CD4-positive, alpha-beta T cell treated with Interleukin-2 at 100 ng/mL for 4 hours (primary cell): ENCODE measurements around the gene ESPL1.

ENCODE experiments used
- DNase-seq: peaks from one replicate; pipeline ENCODE4 v3.0.0-alpha.2; 2020; ENCODE audit warnings: low spot score

The ESPL1 gene

DNA sequence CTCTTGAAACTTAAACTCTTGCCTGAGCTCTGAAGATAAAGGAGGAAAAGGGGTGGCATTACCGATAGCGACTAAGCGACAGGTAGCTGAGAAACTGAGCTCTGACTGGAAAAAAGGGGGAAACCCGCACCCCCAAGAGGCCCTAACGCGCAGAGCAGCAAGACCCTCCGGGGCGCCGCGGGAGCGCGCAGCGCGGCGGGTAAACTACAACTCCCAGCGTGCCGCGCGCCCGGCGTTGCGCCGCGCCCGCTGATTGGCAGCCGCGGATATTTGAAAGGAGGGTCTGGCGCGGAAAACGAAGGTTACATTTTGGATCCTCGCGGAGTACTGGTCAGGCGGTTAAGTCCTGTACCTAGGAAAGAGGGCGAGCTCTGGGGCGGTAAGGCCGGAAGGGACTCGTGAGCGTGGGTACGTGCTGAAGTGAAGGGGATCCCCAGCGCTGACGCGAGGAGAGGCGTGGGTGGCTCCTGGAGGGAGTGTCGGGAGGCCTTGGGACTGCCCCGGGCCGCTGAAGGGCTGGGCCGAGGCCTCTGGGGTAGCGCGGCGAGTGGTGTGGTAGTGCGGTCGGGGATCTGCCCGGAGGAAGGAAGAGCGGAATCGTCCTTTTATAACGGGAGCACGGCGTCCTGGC is at the start of gene ESPL1:
Gene ESPL1 (plus strand): TSS at position 301 of the 631 bp plus-strand sequence. CDS start 468 bp downstream, outside the sequence.
- DNase-seq: peak; percentile 85

DNA sequence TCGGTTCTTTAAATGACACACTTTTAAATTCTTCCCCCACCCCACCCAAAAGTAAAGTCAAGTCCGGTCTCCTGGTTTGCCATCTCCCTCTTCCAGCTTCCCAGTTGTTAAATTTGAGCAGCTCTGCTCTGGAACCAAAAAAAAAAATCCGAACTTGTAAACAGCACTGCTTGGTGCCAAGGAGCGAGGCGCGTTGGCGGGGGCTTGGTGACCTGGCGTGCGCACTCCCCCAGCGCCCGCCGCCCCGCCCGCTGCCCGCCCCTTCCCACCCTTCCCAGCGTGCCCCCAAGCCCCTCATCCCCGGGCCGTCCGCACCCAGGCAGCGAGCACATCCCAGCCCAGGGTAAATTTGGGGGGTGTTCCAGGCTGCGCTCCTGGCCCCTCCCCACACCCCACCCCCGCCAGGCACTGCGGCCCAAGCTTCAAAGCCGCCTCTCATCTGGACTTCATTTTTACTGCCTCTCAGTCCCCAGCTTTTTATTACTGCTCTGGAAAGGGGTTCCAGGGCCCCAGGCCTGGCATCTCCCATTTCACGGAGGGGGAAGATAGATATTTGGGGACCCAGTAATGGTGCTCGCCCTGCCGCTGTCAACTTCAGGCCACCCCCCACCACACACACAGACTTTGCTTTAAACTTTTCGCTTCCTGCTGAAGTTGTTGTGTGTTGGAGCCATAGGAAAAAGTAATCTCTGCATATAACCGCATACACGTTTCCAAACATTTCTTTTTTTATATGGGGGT is 49.4 kb upstream of the ESPL1 start:
- DNase-seq: no peak

DNA sequence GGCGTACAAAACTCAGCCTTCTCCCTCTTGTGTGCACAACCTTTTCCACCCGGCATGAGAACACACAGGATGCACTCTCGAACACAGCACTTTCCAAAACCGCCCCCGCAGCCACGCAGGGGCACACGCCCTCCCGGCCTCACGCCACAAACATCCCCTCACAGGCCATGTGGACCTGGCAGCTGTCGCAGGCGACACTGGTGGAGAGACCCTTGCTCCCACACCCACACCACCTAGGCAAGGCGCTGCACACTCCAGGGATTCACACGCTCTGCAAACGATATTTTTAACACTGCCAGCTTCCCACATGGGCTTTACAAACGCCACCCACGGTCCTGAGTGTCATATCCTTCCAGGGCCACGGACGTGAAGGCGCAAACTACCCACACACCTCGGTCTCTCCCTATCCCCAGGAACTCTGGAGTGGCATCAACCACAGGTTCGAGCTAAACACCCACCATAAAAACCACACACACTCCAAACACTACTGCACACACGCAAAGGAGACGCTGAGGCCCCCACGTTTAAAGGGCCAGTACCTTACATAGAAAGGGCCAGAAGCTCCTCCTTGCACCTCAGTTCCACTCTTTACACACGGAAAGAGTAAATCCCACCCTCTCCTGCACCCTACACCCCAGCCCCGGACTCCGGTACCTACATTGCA is 48.7 kb upstream of the ESPL1 start:
- DNase-seq: peak; percentile 43

DNA sequence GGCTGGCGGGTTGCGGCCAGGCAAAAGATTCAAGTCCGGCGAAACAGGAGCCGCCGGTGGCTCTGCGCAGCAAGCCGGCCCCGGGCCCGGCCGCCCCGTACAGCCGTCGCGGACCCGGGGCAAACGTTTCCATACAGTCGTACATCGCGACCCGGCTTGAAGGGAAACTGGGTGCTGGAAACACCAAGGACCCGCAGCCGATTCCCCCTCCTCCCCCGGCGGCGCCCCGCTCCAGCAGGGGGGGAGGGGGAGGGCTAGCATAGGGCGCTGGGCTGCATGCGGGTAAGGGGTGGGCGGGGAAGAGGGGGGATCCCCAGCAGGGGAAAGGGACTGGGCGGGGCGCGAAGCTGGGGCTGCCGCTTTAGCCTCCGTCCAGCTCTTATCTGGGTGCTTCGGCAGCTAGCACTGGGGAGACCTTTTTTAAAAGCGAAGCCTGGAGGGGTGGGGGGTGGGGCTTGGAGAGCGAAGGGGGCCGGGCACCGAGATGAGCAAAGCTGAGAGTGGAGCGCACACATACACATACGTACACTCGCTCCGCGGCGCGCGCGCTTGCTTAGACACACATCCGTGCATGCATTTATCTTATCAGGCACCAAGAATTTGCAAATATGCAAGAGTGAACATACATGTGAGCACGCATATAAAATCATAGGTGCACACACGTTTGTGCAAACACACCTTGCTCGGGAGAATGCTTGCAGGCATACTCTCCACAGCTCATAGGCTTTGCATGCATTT is 48.0 kb upstream of the ESPL1 start:
- DNase-seq: peak; percentile 77

DNA sequence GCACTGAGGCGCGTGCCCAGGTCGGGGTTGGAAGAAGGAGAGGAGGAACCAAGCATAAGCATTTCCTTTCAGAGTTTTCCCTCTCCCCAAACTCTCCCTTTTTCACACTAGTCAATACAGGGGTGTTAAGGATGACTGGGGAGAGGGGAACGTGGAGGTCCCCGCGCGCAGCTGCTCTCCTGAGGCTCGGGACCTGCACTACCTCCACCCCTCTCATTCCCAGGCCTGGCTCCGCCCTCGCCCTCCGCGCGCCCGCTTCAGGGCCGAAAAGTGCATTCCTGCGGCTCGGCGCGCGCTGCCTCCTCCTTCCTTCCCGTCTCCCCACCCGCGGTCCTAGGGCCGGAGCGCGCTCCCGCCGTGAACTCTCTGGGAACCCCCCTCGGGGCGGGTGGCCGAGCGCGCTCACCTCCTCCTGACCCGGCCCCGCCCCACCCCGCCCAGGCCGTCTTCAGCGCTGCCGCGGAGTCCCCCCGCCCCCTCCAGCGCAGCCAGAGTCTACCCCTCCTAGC is 47.4 kb upstream of the ESPL1 start:
- DNase-seq: peak; percentile 79

DNA sequence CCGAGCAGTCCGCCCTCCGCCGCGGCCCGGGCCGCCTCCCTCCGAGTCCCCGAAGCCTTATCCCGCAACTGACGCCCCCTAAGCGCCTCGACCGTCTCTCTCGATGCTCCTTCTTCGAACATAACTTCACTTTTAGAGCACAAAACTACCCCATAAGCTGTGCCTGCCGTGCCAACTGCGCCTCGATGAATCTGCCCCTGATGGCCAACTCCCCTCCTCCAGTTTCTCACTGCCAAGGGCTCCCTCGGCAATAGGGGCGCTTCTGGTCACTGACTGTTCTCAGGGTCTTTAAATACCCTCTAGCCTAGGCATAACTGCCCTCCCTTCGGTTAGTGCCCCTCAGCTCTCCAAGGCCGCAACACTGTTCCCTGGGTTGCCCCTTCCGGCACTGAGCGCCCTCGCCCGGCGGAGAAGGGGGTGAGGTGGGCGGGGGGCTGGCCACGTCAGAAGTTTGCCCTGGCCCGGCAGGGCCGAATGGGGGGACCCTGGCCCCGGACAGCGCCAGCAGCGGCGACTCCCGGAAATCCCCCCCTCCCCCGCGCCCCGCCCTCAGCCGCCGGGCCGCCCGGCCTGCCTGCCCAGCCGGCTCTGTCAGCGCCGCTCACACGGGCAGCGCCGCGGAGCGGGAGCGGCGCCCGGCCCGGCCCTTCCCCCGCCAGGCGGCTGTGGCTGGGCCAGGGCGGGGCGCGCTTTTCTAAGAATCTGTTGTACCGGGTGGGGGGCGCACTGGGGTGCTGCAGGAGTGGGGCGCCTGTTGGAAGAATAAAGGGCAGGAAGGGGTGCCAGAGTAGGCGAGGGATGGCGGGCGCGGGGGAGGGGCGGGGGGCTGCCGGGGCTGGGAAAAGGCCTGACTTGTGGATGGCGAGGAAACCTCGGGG is 46.7 kb upstream of the ESPL1 start:
- peak; percentile 49 for DNase-seq

DNA sequence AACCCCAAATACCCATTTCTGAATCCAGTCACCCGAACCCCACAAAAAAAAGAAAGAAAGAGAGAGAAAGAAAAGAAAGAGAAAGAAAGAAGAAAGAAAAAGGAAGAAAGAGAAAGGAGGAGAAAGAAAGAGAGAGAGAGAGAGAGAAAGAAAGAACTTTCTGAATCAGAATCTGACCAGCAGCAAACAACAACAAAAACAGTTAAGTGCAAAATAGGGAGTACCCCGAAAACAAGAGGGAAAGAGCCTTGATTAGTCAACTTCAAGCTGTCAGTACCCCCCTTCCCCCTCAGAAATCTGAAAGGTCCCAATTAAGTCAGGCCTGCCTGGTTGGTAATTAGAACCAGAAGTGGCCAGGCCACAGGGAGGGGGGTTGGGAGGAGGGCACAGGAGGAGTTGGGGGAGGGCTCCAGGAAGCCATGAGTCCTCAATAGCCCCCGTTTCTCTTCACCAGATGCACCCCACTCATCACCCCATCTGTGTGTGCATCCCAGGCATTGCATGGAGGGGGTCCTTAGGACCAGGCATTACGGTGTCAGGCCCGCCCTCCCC is 45.9 kb upstream of the ESPL1 start:
- no peak for DNase-seq

DNA sequence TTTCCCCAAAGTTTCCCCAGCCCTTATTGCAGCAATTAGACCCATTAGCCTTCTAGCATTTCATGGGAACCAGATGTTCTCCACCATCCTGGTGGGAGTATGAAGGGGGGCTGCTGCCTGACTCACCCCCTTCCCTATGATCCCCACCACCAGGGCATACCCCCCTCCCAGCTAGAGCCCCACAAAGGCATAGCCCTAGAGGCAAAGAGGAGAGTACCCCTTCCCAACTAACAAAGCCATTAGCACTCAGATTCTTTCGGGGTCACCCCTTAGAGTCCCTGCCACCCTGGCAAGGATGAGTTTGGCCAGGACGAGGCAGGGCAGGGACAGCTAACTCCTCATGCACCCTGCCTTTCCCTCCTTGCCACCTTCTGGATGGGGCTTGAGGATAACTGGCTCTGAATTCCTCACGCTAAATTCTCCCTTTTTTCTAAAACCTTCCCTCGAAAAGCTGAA is 45.3 kb upstream of the ESPL1 start:
- no peak for DNase-seq

DNA sequence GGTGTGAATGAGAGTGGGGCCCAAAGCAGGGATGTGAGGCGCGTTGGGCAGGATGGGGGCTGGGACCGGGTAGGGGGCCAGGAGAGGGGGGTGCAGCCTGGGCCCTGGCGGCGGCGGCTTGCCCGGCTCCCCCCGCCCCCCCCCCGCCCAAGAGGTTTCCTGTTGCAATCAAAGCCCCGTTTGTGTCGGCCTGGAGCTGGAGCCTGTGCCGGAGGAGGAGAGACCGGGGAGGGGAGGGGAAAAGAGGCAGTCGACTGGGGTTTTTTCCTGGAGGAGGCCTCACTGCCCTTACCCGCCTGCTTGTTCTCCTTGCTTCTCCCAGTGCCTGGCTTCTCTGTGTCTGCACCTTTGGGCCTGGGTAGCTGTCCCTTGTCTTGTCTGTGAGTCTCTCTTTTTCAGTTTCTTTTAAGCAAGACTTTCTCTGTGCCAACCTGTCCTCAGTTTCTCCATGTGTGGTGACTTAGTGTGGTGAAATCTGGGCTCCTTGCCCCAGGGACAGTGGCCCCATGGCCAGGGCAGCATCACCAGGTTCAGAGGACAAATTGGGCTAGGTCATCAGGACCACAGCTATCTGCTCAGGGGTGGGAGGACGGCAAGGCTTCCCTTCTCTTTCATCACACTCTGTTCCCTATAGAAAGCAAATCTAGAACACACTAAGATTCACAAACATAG is 44.6 kb upstream of the ESPL1 start:
- DNase-seq: no peak

DNA sequence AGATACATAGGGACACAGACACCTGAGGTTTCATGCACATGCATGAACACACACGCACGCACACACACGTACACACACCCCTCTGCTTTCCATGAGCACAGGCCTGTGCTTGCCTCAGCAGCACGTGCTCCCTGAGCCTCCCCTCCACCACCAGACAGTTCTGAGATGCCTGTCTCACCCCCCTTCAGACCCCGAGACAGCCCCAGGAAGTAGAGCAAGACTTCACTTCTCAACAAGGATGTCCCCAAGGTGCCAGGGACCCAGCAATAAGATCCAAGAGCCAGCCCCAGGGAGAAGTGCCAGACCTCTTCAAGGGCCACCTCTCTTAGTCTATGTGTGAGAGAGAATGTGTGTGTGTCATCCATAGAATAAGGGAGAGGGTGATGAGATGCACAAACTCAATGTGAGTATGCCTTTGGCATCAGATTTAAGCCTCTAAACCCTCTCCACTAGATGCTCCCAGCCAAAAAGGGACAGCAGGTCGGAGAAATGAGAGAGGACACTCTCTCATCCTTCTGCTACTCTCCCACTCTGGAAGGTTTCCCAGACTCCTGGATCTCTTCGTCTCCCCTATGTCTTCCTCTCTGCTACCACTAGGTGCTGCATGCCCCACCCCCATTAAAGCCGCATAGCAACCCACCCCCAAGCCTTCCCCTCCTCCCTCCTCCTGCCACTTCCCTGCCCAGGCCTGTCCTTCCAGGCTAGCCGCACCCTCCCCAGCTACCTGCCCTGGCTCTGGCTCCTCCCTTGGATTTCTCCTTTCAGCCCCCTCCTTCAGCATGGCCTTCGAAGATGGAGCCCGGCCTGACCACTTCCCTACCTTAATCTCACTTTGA is 43.8 kb upstream of the ESPL1 start:
- no peak for DNase-seq

DNA sequence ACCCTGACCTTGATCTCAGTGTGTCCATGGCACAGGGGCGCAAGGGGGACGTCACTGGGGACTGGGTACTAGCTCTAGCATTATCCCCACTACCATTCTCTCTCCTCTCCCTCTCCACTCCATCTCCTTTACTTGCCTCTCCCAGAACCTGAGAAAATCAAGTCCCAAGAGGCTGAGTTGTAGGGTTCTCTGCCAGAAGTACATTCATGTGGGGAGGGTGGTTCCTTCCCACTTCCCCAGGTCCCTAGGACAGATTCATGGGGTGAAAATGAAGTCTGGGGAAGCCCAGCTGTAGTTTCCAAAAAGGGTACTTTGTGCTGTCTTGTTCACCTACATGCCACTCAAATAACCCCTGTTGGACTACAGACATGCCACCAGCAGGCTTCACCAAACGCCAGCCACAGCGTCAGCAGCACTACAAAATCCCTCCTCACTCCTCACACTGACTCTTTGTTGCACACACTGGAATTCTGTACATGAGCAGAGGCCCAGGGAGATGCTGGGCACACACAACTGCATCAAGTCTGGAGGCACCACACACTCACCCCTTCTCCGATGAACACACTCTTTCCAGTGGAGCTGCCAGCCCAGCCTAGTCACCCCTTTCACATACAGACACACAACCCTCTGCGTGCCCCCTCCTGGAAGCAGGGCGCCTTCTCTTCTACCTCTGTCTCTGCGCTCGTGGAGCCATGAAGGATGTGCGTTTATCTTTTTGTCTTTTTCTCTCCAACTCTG is 43.0 kb upstream of the ESPL1 start:
- no peak for DNase-seq

DNA sequence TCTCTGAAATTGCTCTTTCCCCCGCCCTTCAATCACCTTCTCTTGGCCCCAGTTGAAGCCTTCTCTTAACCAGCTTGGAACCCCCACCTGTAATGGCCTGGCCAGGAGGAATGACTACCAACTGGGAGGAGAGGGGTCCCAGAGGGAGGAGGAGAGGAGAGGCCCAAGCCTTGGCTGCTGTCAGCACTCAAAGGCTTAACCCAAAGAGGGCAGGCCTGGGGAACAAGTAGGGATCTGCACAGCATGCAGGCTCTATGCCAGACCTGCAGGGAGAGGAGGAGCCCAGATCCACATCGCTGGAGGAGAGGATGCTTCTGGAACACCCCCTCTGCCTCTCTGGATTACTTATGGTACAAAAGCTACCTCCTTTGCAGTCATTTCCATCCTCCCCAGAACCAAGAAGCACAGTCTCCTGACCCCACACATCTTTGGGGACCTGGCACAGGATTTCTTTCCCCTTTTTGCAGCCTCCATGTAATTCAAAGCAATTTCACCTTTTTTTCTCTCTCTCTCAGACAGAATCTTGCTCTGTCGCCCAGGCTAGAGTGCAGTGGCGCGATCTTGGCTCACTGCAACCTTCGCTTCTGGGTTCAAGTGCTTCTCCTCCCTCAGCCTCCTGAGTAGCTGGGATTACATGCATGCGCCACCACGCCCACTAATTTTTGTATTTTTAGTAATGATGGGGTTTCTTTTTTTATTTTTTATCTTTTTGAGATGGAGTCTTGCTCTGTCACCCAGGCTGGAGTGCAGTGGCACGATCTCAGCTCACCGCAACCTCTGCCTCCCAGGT is 42.3 kb upstream of the ESPL1 start:
- no peak for DNase-seq

DNA sequence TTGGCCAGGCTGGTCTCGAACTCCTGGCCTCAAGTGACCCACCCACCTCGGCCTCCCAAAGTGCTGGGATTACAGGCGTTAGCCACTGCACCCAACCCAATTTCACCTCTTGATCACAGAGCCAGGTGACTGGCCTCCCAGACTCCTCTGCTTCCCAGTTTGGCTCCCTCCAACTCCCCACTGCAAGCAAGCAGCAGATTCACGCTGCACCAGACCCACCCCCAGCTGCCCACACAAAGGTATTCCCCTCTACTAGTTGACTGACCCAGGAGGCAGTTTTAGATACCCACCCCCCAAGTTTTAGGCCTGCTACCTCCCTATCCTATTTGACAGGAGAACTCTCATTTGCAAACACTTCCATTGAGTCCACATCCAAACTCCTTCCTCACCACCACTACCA is 41.3 kb upstream of the ESPL1 start:
- no peak for DNase-seq

DNA sequence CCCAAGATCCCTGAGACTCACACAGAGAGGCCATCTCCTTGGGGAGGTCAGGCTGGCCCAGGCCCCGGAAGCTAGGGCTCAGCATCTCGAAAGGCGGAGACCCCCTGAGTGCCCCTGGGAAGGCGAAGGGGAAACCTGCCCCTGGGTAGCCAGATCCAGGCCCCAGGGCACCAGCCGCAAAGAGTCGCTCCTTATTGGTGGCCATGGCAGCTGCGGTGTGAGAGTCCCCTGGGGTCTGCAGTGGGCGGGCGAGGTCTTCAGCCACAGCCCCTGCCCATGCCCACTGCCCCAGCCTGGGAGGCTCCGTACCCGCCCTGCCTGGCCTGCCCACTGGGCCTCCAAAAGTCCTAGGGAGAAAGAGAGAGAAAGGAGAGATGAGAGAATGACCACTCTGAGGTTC is 40.8 kb upstream of the ESPL1 start:
- no peak for DNase-seq

DNA sequence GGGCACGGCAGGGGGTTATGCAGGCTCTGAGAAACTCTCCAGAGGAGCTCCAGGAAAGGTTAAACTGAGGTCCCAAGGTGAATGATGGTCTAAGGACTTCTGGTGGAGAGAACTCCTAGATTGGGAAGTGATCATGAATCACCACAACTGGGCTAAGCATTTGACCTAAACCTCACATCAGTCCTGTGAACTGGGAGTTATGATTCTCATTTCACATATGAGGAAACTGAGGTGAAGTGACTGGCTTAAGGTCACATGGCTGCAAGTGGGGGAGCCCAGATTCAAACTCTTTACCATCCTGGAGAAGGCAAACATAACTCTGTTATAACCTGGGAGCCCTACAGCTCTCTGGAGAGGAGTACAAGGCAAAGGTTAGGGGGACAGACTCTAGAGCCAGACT is 40.3 kb upstream of the ESPL1 start:
- no peak for DNase-seq

DNA sequence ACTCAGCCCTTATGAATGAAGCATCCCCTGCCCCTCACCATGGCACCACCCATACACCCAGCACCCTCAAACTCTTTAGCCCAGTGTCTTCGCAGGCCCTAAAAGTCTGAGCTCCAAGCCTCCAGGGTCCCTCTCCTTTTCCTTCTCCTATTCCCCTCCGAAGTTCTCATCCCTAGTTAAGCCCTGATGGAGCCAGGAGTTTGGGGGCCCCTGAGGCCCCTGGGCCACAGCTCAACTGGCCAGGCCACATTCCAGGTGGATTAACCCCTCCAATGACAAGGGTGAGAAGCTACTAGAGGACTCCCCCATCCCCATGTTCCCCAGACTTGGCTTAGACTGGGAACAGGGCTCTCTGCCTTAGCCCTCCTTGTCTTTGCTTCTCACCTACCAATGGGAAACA is 38.6 kb upstream of the ESPL1 start:
- no peak for DNase-seq

DNA sequence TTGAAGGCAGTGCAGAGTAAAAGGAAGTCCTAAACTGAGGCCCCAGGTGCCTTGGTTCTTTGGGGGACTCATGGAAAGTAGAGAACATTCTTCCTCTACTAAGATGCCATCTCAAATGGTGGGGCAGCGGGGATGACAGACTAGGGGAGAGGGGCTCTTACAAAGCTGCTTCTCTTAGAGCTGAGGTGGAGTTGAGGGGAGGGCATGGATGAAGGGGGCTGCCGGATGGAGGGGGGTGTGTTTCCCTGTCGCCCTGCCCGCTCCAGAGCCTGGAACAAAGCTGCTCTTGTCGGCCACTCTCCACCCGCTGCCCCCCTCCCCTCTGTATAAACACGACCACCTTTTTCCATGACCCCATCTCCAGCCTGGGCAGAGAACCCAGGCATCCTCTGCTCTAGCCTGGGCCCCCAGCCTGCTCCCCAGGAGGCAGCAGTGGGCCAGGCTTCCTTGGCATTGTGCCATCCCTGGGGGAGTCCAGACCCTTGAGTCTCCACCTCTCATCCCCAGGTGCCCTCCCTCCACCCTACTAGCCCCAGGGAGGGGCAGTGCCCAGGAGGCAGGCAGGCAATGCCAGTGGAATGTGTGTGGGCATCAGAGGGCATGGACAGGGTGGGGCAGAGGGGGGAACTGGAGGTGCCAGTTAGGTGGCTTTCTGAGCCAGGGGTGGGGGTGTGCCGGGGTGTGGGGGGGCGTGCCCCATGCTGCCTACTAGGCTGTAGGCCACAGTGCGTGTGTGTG is 37.8 kb upstream of the ESPL1 start:
- no peak for DNase-seq

DNA sequence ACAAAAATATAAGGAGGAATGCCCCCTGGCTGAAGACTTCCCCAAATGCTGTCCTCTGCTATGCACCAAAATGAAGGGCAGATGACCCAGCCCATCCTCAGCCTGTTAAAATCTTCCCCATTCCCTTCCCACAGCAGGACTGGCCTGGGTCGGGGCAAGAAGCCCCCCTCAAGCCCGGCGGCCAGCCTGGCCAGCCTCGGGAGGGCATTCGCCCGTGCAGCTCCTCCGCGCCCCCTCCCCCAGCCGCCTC is 36.5 kb upstream of the ESPL1 start:
- no peak for DNase-seq
